GM15510 (cell line): ENCODE data around the gene PMVK.

Experiments
- POLR2A ChIP-seq: IDR thresholded peaks from 3 replicates; pipeline ENCODE4 v1.6.1; 2011; ENCODE audit warnings: borderline replicate concordance; ENCODE audit not compliant: insufficient read length; ENCODE audit errors: extremely low read depth

PMVK gene

GRCh38 chr1:154936555-154937084 is at the start of gene PMVK:
Gene PMVK, minus strand, starts transcription at chr1:154936719. Its CDS starts 34 bp downstream, at chr1:154936685.
- peak; percentile 72 for TF ChIP-seq POLR2A

GRCh38 chr1:154983776-154984466 is 47.4 kb upstream of the PMVK start:
- no peak for TF ChIP-seq POLR2A

DNA sequence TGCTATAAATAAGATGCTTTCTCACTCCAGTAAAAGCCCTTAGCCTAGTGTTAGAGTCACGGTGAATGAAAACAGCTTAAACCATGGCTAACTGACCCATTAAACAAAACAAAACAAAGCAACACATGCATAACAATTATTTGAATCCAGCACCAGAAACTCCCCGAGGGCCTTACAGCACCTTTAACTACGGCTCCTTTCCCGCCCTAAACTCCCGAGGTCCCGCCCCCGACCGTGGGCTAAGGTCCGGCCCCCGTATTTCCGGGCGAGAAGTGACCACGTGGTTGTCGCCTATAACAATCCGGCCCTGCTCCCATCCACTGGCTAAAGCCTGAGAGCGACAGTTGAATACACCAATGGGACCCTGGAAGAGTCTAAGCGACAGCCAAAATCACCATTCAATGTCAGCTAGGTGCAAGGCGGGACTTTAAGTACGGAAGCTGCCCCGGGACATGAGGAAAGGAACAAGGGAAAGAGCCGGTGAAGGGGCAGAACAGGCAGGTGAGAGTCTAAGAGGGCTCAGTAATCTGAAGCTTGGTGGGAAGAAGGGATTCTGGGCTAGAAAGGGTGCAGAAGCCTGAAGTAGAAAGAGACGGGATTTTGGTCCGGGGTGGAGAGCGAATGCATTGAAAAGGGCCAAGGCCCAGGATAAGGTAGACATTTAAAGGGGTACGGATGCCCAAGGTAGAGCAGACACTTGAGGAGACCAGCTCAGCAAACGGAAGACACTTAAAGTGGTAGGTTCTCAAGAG is 46.6 kb upstream of the PMVK start, which contains the start of gene FLAD1:
Gene FLAD1, plus strand, starts transcription at position 448 of the 752 bp plus-strand sequence. CDS start 351 bp downstream, outside the sequence.
- peak; percentile 53 for TF ChIP-seq POLR2A

DNA sequence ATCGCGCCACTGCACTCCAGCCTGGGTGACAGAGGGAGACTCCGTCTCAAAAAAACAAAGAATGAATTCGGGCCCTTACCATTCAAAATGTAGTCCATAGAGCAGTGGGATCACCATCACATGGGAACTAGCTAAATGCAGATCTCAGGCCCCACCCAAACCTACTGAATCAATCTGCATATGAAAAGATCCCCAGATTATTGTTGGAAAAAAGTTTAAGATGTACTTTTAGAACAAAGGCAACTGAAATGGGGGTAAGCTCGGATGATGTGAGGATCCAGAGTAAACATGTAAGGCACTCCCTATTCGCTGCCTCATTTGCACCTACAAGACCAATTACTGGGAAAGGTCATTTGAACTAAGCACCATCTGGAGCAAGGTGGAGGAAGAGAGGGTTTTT is 45.8 kb upstream of the PMVK start:
- TF ChIP-seq POLR2A: no peak

GRCh38 chr1:154978360-154978759 is 41.8 kb upstream of the PMVK start:
- no peak for TF ChIP-seq POLR2A

- no peak for TF ChIP-seq POLR2A
These were observed 39.0 kb upstream of the PMVK start for GRCh38 chr1:154975409-154976059.

GRCh38 chr1:154974808-154975408 is 38.4 kb upstream of the PMVK start:
- peak; percentile 61 for TF ChIP-seq POLR2A

DNA sequence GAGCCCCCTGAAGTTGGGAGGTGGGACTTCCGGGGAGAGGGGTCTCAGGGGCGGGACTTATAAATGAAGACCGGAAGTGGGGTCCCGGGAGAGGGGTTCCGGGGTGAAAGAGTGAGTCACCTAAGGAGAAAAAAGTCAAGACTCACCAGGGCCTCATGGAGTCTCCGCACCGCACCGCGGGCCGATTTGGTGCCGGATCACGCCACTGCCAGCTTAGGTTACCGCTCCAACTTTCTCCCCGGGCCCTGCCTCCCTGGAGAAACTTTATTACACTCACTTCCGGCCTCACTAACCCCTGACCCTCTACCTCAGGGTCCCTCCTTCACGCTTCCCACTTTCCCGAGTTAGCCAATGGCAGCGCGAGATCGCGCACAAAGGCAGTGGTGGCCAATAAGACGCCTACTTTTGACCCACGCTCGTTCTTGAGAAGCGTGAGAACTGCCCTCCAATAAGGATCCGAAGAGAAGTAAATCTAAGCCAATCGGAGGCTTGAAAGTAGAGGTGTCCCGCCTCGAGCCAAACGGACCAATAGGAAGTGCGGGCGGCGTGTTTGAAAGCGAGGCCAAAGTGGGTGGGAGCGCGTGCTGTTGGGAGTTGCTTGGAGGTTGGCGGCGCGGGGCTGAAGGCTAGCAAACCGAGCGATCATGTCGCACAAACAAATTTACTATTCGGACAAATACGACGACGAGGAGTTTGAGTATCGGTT is 37.7 kb upstream of the PMVK start, which contains the start of gene CKS1B:
Gene CKS1B, plus strand, starts transcription at position 580 of the 706 bp plus-strand sequence. Its CDS starts 65 bp downstream, at position 645.
- TF ChIP-seq POLR2A: peak; percentile 4

DNA sequence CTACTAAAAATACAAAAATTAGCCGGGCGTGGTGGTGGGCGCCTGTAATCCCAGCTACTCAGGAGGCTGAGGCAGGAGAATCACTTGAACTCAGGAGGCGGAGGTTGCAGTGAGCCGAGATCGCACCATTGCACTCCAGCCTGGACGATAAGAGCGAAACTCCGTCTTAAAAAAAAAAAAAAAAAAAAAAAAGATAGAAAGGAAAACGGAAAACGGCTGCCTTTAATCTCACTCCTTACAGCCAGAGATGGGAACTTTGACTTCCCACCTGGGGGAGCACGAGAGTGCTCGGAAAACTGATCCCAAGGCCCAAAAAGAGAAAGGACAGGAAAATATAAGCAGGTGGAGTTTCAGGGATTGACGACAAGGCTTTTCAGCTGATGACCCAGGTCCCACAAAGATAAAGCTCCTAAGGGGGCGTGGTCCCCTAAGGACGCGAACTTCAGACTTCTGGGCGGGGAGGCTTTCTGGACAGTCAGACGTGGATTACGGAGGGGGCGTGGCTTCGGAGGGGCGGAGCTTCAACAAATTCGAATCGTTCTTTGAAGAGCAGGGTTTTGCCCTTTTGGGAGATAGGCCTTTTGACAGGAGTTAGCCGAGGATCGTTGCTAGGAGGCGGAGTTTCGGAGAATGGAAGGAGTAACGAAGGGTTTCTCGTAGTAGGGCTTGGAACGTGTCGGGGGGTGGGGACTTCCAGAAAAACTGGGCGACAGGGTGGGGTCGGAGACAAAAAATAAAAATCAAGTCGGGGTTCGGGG is 37.0 kb upstream of the PMVK start:
- peak; percentile 38 for TF ChIP-seq POLR2A

DNA sequence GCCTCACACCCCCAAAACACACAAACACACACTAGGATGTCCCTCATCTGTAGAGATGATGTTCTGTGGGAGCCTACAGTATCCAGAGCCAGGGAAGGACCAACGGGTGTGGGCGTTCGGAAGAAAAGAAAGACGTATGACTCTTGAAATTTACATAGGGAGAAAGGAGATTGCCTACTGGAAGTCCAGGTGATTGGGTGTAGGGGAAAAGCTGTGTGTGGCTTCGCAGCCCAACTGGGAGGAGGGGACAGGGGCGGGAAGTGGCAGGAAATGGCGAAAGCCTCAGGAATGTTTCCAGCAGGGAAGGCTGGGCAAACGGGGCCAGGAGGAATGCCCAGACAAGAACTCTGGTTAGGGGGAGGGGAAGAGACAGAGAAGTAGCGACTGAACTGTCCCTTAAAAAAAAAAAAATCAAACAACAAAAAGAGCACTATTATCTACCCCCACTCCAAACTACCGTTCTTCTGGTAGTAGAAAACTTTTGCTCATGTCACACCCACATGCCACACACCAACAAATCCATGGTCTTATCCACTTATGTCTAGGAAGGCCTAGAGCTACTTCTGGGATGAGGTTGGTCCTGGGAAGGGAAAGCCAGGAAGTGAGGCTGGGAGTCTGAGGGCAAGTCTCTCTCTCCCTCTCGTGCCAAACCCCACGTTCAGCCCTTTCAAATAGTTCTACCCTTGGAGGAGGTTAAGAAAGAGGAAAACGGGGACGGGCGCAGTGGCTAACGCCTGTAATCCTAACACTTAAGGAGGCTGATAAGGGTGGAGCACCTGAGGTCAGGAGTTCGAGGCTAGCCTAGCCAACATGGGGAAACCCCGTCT is 36.2 kb upstream of the PMVK start:
- no peak for TF ChIP-seq POLR2A

DNA sequence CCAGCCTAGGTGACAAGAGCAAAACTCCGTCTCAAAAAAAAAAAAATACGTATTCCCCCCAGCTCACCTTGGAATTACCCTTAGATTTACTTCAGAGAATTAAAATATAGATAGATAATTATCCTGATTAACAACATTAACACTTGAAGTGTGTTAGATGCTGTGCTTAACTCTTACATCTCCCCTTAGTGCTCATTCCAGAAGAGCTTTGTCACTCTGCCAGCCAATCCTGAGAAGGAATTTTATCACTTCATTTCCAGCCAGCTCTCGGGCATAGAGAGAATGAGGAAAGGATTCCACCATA is 35.6 kb upstream of the PMVK start:
- TF ChIP-seq POLR2A: no peak

DNA sequence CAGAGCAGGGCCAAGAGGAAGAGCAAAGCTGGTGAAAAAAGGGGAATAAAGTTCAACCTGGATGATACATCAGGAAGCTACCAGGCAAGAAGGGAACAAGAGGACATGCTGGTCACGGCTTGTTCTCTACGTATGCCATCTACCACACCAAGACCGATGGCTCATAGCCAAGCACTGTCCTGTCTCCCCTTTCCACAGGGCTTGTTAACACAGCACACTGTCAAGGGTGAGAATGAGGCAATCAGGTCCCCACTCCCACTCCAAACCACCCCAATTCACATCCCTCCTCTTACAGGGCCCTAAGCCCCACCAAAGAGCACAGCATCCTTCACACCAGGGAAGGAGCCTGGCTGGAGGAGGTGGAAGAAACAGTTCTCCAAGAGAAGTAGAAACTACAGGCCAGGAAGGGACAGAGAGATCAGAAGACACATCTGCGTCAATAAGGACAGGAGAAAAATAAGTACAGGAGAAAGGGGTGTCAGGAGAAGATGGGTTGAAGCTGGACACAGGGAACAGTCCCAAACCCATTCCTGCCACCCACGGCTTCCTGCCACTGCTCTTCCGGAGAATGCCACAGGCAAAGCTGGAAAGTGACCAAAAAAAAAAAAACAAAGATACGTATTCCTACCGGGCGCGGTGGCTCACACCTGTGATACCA is 35.0 kb upstream of the PMVK start:
- no peak for TF ChIP-seq POLR2A
